ENCODE data around the gene ERMN.
"Not testable (repeated sequence)": the region's sequence is repeated elsewhere in the genome, so short reads cannot be mapped to it uniquely, and the experiment has no call there.

The ERMN gene

GRCh38 chr2:157283468-157283867 is 42.2 kb downstream of the ERMN start:
- TF ChIP-seq CTCF (IDR thresholded peaks at IDR 0.05; ENCODE audit: control insufficient read depth, insufficient read depth, low read depth, low read length, missing control alignments), result no peak
- no peak overlapping the region for H3K4me3 ChIP-seq (ENCODE audit: control insufficient read depth, low read depth, low read length)
- DNase-seq (ENCODE audit: low read depth), result no peak

DNA sequence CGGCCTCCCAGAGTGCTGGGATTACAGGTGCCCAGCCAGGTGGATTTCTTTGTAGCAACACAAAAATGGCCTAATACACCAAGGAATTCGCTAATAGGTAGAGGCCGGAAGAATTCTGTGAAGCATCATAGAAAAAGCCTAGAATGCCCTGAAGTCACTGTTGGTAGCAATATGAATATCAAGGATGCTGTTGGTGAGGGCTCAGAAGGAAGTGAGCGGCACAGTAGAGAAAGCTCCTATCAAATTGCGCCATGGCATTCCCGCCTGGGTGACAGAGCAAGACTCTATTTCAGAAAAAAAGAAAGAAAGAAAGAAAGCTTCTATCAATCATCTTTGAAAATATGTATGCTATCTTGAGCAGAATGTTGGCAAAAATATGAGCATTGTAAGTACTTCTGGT is 44.3 kb downstream of the ERMN start:
- no peak for DNase-seq (ENCODE audit: low read depth)
- TF ChIP-seq CTCF (IDR thresholded peaks at IDR 0.05; ENCODE audit: control insufficient read depth, insufficient read depth, low read depth, low read length, missing control alignments), result no peak
- H3K4me3 ChIP-seq (ENCODE audit: control insufficient read depth, low read depth, low read length), result no peak overlapping the region

DNA sequence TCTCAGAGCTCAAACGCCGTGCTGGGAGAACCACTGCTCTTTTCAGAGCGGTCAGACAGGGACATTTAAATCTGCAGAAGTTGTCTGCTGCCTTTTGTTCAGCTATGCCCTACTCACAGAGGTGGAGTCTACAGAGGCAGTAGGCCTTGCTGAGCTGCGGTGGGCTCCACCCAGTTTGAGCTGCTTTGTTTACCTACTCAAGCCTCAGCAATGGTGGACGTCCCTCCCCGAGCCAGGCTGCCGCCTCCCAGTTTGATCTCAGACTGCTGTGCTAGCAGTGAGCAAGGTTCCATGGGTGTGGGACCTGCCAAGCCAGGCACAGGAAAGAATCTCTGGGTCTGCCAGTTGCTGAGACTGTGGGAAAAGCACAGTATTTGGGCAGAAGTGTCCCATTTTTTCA is 46.3 kb downstream of the ERMN start:
- DNase-seq (ENCODE audit: low read depth); H3K4me3 ChIP-seq (ENCODE audit: control insufficient read depth, low read depth, low read length): not testable (repeated sequence)

DNA sequence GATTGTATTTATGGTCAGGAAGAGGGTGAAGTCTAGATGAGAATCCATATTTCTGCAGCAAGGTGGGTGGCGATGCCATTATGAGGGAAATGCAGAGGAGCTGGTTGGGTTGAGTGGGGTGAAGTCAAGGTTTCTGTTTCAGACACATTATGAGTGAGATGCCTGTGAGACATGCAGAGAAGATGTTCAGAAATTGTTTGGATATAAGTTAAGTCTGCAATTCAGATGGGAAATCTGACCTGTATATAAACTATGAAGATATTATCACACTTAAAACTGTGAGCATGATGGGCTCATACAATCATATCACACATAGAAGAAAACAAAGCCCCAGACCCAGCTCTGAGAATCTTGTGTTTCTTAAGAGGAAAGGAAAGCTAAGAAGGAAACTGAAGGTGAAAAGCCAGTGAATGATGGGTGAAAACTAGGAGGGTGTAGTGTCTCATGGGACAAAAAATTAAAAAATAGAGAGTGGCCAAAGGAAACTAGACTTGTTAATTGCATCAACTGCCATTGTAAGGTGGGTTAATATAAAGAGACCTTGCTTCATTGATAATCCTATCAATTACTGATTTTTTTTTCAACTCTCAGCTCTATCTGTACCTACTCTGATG is 53.9 kb downstream of the ERMN start:
- no peak overlapping the region for H3K4me3 ChIP-seq (ENCODE audit: control insufficient read depth, low read depth, low read length)
- no peak for TF ChIP-seq CTCF (IDR thresholded peaks at IDR 0.05; ENCODE audit: control insufficient read depth, insufficient read depth, low read depth, low read length, missing control alignments)
- no peak for DNase-seq (ENCODE audit: low read depth)

DNA sequence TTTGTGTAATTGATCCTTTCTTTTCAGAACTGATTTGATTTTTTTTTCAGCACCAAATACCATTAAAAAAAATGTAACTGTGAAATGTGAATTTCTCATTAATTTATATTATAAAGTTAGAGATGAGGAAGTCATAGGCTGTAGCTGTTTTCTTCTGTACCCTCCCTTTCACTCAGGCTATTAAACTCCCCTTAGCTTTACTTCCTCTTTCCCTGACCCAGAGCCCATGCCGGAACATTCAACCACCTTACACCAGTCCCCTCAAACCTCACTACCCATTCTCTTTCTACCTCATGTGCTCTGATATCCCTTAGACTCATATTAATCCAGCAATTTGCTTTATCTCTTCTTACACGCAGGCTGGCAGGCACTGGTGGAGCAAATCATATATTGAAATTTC is 55.7 kb downstream of the ERMN start:
- H3K4me3 ChIP-seq (ENCODE audit: control insufficient read depth, low read depth, low read length), result no peak overlapping the region
- no peak for DNase-seq (ENCODE audit: low read depth)
- TF ChIP-seq CTCF (IDR thresholded peaks at IDR 0.05; ENCODE audit: control insufficient read depth, insufficient read depth, low read depth, low read length, missing control alignments), result no peak

DNA sequence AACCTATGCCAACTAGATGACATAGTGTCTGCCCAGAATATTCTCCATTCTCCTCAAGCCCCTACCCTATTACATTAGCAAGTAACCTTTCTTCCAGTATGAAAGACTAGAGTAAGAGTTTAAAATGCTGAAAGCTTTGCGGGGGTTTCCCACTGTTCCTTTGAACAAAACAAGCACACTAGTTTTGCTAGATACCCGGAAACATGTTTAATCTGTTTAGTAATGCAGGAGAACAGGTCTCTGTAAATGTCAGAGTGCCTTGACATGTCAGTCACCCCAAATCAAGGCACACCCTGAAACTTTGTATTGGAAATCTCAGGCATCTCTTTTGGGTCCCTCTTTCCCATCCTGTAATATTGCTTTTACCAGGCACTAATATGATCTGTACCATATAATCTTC is 56.6 kb downstream of the ERMN start:
- TF ChIP-seq CTCF (IDR thresholded peaks at IDR 0.05; ENCODE audit: control insufficient read depth, insufficient read depth, low read depth, low read length, missing control alignments), result no peak
- no peak for DNase-seq (ENCODE audit: low read depth)
- H3K4me3 ChIP-seq (ENCODE audit: control insufficient read depth, low read depth, low read length), result no peak overlapping the region
